ENCODE results near the gene SPI1.

The SPI1 gene

GRCh38 chr11:47406896-47407745 is 28.8 kb upstream of the SPI1 start:
- DNase-seq (ENCODE audit: low read depth): no peak

GRCh38 chr11:47403571-47403970 is 25.2 kb upstream of the SPI1 start:
- no peak for DNase-seq (ENCODE audit: low read depth)

- no peak for DNase-seq (ENCODE audit: low read depth)
Observed at GRCh38 chr11:47403135-47403534, 24.8 kb upstream of the SPI1 start.

GRCh38 chr11:47400768-47401279 is 22.5 kb upstream of the SPI1 start:
- DNase-seq (ENCODE audit: low read depth): no peak

GRCh38 chr11:47399860-47400767 is 21.8 kb upstream of the SPI1 start:
- DNase-seq (ENCODE audit: low read depth): no peak

GRCh38 chr11:47398551-47398950 is 20.2 kb upstream of the SPI1 start:
- no peak for DNase-seq (ENCODE audit: low read depth)

- no peak for DNase-seq (ENCODE audit: low read depth)
Observed at GRCh38 chr11:47398011-47398410, 19.7 kb upstream of the SPI1 start.

GRCh38 chr11:47396049-47396320 is 17.6 kb upstream of the SPI1 start:
- DNase-seq (ENCODE audit: low read depth): no peak

GRCh38 chr11:47395223-47396048 is 17.1 kb upstream of the SPI1 start:
- no peak for DNase-seq (ENCODE audit: low read depth)

GRCh38 chr11:47394322-47395222 is 16.2 kb upstream of the SPI1 start:
- DNase-seq (ENCODE audit: low read depth): no peak

GRCh38 chr11:47394050-47394321 is 15.6 kb upstream of the SPI1 start:
- no peak for DNase-seq (ENCODE audit: low read depth)

GRCh38 chr11:47393163-47394049 is 15.1 kb upstream of the SPI1 start:
- no peak for DNase-seq (ENCODE audit: low read depth)

- DNase-seq (ENCODE audit: low read depth): no peak
Observed at GRCh38 chr11:47392546-47393162, 14.3 kb upstream of the SPI1 start.

- no peak for DNase-seq (ENCODE audit: low read depth)
Observed at GRCh38 chr11:47391711-47392432, 13.5 kb upstream of the SPI1 start.

GRCh38 chr11:47391077-47391583 is 12.8 kb upstream of the SPI1 start:
- DNase-seq (ENCODE audit: low read depth): no peak

- no peak for DNase-seq (ENCODE audit: low read depth)
Observed at GRCh38 chr11:47390422-47390760, 12.0 kb upstream of the SPI1 start.

- no peak for DNase-seq (ENCODE audit: low read depth)
Observed at GRCh38 chr11:47389577-47390421, 11.5 kb upstream of the SPI1 start.

Measured in stimulated activated CD8-positive, alpha-beta memory T cell treated with anti-CD3 and anti-CD28 coated beads, Interleukin-15, amount 100 ng/mL, for 24 hours (primary cell).